MM.1S (cell line): ENCODE measurements around the gene ARHGAP27.
"Not testable (repeated sequence)": the region's sequence is repeated elsewhere in the genome, so short reads cannot be mapped to it uniquely, and the experiment has no call there.

Experiments used
- DNase-seq: peaks from one replicate; pipeline ENCODE4 v3.0.0-alpha.2; 2015
- H2AFZ ChIP-seq: fragments of 300-600 bp; sonication (generic); 2 replicates; pipeline ENCODE4 v1.6.0; 2016; ENCODE audit warnings: antibody characterized with exemption, low read length
- H3F3A ChIP-seq: fragments of 300-600 bp; sonication (generic); 2 replicates; pipeline ENCODE4 v1.6.1; 2016; ENCODE audit warnings: mild to moderate bottlenecking, antibody characterized with exemption, low read length, moderate library complexity, mixed read lengths; ENCODE audit not compliant: insufficient read depth
- H3K27ac ChIP-seq: fragments of 300-600 bp; sonication (generic); 2 replicates; pipeline ENCODE4 v1.5.1; 2016; ENCODE audit warnings: mild to moderate bottlenecking, low read length
- H3K27me3 ChIP-seq: fragments of 300-600 bp; sonication (generic); replicated peaks from 2 replicates; pipeline ENCODE4 v1.6.0; 2016; ENCODE audit warnings: low read length; ENCODE audit not compliant: insufficient read depth
- H3K36me3 ChIP-seq: fragments of 300-600 bp; sonication (generic); replicated peaks from 2 replicates; pipeline ENCODE4 v1.6.1; 2016; ENCODE audit warnings: mild to moderate bottlenecking, low read length, mixed read lengths; ENCODE audit not compliant: insufficient read depth
- H3K4me1 ChIP-seq: fragments of 300-600 bp; sonication (generic); 2 replicates; pipeline ENCODE4 v1.6.1; 2016; ENCODE audit warnings: low read length, mixed read lengths
- H3K4me2 ChIP-seq: fragments of 300-600 bp; sonication (generic); 2 replicates; pipeline ENCODE4 v1.6.0; 2016; ENCODE audit warnings: low read depth, low read length
- H3K4me3 ChIP-seq: fragments of 300-600 bp; sonication (generic); 2 replicates; pipeline ENCODE4 v1.5.1; 2016; ENCODE audit warnings: low read length, mixed read lengths
- H3K79me2 ChIP-seq: fragments of 300-600 bp; sonication (generic); 2 replicates; pipeline ENCODE4 v1.6.1; 2016; ENCODE audit warnings: mixed run types, low read length, mixed read lengths
- H3K9ac ChIP-seq: fragments of 300-600 bp; sonication (generic); 2 replicates; pipeline ENCODE4 v1.6.1; 2016; ENCODE audit warnings: low read length, mixed read lengths
- H3K9me2 ChIP-seq: fragments of 300-600 bp; sonication (generic); replicated peaks from 2 replicates; pipeline ENCODE4 v1.6.1; 2016; ENCODE audit warnings: mild to moderate bottlenecking, low read length, mixed read lengths; ENCODE audit not compliant: insufficient read depth
- H3K9me3 ChIP-seq: fragments of 300-600 bp; sonication (generic); replicated peaks from 2 replicates; pipeline ENCODE4 v1.6.1; 2016; ENCODE audit warnings: mild to moderate bottlenecking, low read length, mixed read lengths; ENCODE audit not compliant: insufficient read depth
- H4K20me1 ChIP-seq: fragments of 300-600 bp; sonication (generic); 2 replicates; pipeline ENCODE4 v1.6.1; 2016; ENCODE audit warnings: mild to moderate bottlenecking, low read length, moderate library complexity, mixed read lengths; ENCODE audit not compliant: insufficient read depth
- CTCF ChIP-seq: fragments of 300-600 bp; sonication (generic); IDR thresholded peaks from 2 replicates; pipeline ENCODE4 v1.5.1; 2016; ENCODE audit warnings: antibody characterized with exemption, low read length, mixed read lengths

The ARHGAP27 gene

GRCh38 chr17:45461524-45462327, 29.1 kb upstream of the ARHGAP27 start:
- H3K9me3 ChIP-seq, H2AFZ ChIP-seq, H3K9me2 ChIP-seq, H3K4me2 ChIP-seq, H3K27ac ChIP-seq, DNase-seq, H3F3A ChIP-seq, H3K4me3 ChIP-seq, H3K79me2 ChIP-seq, H3K27me3 ChIP-seq, H3K9ac ChIP-seq, H3K4me1 ChIP-seq, H4K20me1 ChIP-seq, H3K36me3 ChIP-seq: not testable (repeated sequence)

- H3K9me3 ChIP-seq, H3K9me2 ChIP-seq, H3K9ac ChIP-seq, H3K36me3 ChIP-seq, H3K4me2 ChIP-seq, H3K27me3 ChIP-seq, H4K20me1 ChIP-seq, DNase-seq, H3K4me3 ChIP-seq, H2AFZ ChIP-seq, H3K4me1 ChIP-seq, H3K27ac ChIP-seq, H3K79me2 ChIP-seq, H3F3A ChIP-seq: not testable (repeated sequence)
Measured at GRCh38 chr17:45460422-45460821, 27.8 kb upstream of the ARHGAP27 start.

DNA sequence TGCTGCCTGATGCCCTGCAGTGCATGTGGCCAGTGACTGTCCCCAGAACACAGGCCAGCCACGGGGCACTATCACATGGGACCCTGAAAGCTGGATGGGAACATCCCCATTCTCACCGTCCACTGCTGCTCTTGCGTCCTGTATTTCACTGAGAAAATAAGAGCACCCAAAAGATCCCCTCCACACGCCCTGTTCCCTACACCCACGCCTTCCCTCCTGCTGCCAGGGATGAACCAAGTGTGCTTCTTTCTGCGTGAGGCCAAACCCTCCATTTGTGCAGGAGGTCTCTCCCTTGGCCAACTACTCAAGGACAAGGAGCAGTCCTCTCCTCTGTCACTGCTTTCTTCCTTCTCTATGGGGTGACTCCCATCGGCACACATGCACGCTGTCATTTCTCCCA, 21.7 kb upstream of the ARHGAP27 start:
- not testable (repeated sequence) for H3K4me1 ChIP-seq, H3K27ac ChIP-seq
- peak overlapping the region; percentile 41; the same call in 1 of the 2 replicates for H3K4me2 ChIP-seq

GRCh38 chr17:45453731-45454130, 21.1 kb upstream of the ARHGAP27 start:
- H3K36me3 ChIP-seq, H3K27me3 ChIP-seq, H3K9me2 ChIP-seq, H4K20me1 ChIP-seq, H3K9ac ChIP-seq, H3K79me2 ChIP-seq, H3K9me3 ChIP-seq, H2AFZ ChIP-seq, H3K27ac ChIP-seq, H3K4me1 ChIP-seq, H3F3A ChIP-seq: not testable (repeated sequence)
- TF ChIP-seq CTCF: peak; percentile 34
- peak overlapping the region; percentile 41; the same call in 1 of the 2 replicates for H3K4me2 ChIP-seq
- peak overlapping the region; percentile 54; the same call in 1 of the 2 replicates for H3K4me3 ChIP-seq
- peak; percentile 24 for DNase-seq

More for the DNA sequence above, 21.7 kb upstream of the ARHGAP27 start:
- not testable (repeated sequence) for H3K9me3 ChIP-seq, H3K79me2 ChIP-seq, H4K20me1 ChIP-seq, DNase-seq, H3K36me3 ChIP-seq, H2AFZ ChIP-seq, H3K9me2 ChIP-seq, H3K4me3 ChIP-seq, H3K27me3 ChIP-seq, H3K9ac ChIP-seq, H3F3A ChIP-seq

- Histone ChIP-seq H3K27ac (peak overlapping the region; percentile 71; the same call in 1 of the 2 replicates), H3K9ac (peak overlapping the region; percentile 48; the same call in 1 of the 2 replicates), H3K4me2 (peak overlapping the region; percentile 45; the same call in 1 of the 2 replicates), H3K4me3 (peak overlapping the region; percentile 54)
- not testable (repeated sequence) for H3K79me2 ChIP-seq, DNase-seq, H3K9me3 ChIP-seq, H3K36me3 ChIP-seq, H3K4me1 ChIP-seq, H3K9me2 ChIP-seq, H3K27me3 ChIP-seq, H3F3A ChIP-seq, H4K20me1 ChIP-seq, H2AFZ ChIP-seq
Measured at GRCh38 chr17:45453225-45453534, 20.5 kb upstream of the ARHGAP27 start.

GRCh38 chr17:45452329-45453224, 19.9 kb upstream of the ARHGAP27 start:
- peak overlapping the region; percentile 48; the same call in 1 of the 2 replicates for H3K9ac ChIP-seq
- DNase-seq: peak; percentile 21
- peak overlapping the region; percentile 45; the same call in 1 of the 2 replicates for H3K4me2 ChIP-seq
- not testable (repeated sequence) for H2AFZ ChIP-seq, H3K79me2 ChIP-seq, H3K36me3 ChIP-seq, H3K9me2 ChIP-seq, H3K4me1 ChIP-seq, H3F3A ChIP-seq, H3K9me3 ChIP-seq, H4K20me1 ChIP-seq, H3K27me3 ChIP-seq
- peak overlapping the region; percentile 71; the same call in 1 of the 2 replicates for H3K27ac ChIP-seq
- H3K4me3 ChIP-seq: peak overlapping the region; percentile 54

DNA sequence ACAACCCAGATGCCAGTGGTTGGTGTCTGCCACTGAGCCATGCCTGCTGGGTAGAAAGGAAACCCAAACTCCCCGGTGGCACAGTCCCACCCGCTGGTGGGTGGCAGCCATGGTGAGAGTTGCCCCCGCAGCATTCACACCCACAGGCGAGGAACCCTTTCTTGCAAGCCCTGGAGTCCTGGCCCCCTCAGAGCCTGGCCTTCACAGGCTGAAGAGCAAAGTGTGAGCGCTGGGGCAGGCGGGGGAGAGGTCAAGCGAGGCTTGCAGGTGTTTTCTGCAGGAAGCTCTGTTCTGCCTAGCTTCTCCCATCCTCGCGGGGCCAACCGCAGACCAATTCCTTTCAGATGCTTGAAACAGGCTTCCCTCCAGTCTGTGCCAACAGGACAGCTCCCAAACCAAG, 19.0 kb upstream of the ARHGAP27 start:
- H3K4me3 ChIP-seq, H3K9me2 ChIP-seq, H3K27me3 ChIP-seq, H3F3A ChIP-seq, H3K79me2 ChIP-seq, H2AFZ ChIP-seq, H3K9ac ChIP-seq, H3K9me3 ChIP-seq, H4K20me1 ChIP-seq, H3K36me3 ChIP-seq: not testable (repeated sequence)
- peak; percentile 35 for DNase-seq
- Histone ChIP-seq H3K27ac (peak overlapping the region; percentile 68; the same call in 1 of the 2 replicates), H3K4me2 (peak overlapping the region; percentile 57; the same call in 1 of the 2 replicates), H3K4me1 (peaks cover 12% of the 10 kb centered on the region)
